GM18520 (cell line): ENCODE data around the gene ZNF783.
"Not testable (repeated sequence)": the region's sequence is repeated elsewhere in the genome, so short reads cannot be mapped to it uniquely, and the experiment has no call there.

Source experiments
- ATAC-seq: cut with Tn5 transposase; IDR thresholded peaks from one replicate; pipeline ENCODE4 v1.9.1; 2021; ENCODE audit not compliant: unreplicated experiment

ZNF783 gene

GRCh38 chr7:149297034-149297755 is 35.2 kb downstream of the ZNF783 start:
- ATAC-seq: no peak

- ATAC-seq: no peak
These were observed 38.8 kb downstream of the ZNF783 start for GRCh38 chr7:149300620-149301285.

DNA sequence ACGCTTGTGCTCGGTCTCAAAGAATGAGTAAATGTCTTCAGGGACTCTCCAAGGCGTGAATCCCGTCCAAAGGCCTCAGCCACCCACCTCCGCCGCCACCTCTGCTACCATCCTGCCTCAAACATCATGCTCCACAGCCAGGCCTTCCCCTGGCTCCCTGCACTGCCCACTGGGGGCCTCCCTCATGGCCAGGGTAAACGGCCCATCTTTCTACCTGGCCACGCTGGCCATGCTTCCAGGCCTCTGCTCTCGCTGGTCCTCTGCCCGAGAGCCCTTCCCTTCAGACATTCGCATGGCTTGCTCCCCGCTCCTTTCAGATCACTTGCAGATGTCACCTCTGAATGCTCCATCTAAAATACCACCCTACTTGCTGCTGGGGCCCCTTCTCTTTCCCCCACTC is 40.2 kb downstream of the ZNF783 start:
- no peak for ATAC-seq

- no peak for ATAC-seq
These were observed 40.9 kb downstream of the ZNF783 start for GRCh38 chr7:149302865-149303264.

- ATAC-seq: no peak
These were observed 42.0 kb downstream of the ZNF783 start for GRCh38 chr7:149304006-149304405.

DNA sequence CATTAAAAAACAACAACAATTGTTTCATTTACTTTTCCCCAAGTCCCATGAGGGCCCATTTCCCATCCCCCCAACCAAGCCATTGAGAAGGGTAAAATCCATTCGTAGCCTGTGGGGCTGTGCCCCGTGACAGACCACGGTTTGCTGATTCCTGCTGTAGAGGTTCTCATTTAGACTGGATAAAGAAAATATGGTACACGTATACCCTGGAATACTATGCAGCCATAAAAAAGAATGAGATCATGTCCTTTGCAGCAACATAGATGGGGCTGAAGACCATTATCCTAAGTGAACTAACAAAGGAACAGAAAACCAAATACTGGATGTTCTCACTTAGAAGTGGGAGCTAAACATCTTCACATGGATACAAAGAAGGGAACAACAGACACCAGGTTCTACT is 44.9 kb downstream of the ZNF783 start:
- ATAC-seq: no peak

GRCh38 chr7:149307775-149308501 is 45.9 kb downstream of the ZNF783 start:
- no peak for ATAC-seq

GRCh38 chr7:149310113-149310836 is 48.3 kb downstream of the ZNF783 start:
- no peak for ATAC-seq

GRCh38 chr7:149310990-149311573 is 49.1 kb downstream of the ZNF783 start:
- no peak for ATAC-seq

- ATAC-seq: no peak
These were observed 52.0 kb downstream of the ZNF783 start for GRCh38 chr7:149313981-149314380.

- no peak for ATAC-seq
These were observed 54.6 kb downstream of the ZNF783 start for GRCh38 chr7:149316606-149317005.

DNA sequence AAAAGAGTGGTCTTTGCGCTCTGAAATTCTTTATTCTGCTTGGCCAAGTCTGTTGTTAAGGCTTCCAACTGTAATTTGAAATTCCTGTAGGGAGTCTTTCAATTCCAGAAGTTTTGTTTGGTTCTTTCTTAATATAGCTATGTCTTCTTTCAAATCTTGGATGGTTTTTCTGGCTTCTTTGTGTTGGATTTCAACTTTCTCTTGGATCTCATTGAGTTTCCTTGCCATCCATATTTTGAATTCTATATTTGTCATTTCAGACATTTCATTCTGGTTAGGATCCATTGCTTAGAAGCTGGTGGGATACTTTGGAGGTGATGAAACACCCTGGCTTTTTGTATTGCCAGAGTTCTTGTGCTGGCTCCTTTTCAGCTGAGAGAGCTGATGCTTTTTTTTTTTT is 55.5 kb downstream of the ZNF783 start:
- no peak for ATAC-seq

DNA sequence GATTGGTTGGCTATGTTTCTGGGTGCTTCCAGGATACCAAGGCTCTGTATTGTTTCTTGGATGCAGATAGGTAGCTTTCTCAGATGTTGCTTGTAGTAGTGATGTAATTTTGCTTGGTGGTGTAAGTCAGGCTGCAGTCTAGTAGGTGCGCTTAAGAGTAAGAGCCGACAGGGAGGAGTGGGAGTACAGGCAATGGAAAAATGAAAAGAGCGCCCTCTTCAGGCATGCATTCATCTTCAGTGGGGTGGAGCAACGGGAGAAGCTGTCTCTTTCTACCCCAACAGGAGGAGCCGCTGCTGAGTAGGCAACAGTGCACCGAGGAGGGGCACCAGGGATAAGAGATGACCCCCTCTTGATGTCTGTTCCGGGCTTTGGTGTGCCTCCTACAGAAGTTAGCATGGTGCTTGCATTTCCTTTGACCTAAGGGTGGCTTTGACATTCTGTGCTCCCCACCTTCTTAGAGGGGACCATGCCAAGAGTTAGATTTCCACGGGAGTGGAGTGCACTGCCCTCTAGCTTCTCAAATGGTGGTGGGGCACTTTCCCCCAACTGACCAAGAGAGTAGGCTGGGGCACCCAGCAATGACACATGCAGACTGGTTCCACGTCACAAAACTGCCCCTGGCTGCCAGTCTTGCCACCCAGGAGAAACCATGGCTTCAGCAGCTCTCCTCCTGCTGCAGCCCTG is 56.1 kb downstream of the ZNF783 start:
- no peak for ATAC-seq

DNA sequence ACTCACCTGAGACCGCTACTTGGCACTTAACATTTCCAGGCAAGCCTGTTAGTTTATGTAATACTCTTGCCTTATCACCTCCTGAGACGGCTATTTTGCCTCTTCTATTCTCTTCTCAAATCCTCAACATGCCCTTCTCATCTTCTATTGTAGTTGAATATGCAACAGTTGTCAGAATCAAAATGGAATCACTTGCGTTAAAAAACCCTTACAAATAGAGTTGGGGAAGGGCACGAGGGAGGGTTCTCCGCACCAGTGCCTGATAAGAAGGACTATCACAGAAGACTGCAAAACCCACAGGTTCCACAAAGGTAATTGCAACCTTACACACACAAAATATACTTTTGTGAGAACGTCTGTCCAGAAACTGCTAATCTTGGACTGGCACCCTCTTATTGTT is 57.4 kb downstream of the ZNF783 start:
- ATAC-seq: no peak

DNA sequence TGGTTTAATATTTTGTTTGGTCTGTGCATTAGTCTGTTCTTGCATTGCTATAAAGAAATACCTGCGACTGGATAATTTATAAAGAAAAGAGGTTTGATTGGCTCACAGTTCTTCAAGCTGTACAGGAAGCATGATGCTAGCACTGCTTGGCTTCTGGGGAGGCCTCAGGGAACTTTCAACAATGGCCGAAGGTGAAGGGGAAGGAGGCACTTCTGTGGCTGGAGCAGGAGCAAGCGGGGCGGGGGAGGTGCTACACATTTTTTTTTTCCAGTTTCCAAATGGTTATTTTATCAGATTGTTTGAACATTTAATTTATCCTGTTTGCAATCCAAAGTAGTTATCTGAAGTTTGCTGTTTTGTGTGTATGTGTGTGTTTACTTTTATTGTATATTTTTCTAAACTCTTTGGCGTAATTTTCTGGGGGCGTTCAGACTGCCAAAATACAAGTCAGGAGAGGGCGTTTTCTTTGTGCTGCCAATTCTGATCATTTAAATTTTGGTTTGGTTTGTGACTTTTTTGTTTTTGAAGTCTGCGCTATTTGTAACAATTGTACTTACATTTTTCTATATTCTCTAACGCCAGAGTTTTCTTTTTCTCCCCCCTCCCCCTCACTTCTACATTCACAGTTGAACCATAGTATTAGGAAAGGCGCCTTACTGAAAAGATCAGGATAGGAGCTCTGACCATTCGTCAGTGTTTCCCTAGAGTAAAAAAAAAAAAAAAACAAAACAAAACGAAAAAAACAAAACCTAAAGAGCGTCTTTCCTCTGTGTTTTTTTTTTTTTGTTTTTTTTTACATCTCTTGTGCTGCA is 58.5 kb downstream of the ZNF783 start:
- ATAC-seq: no peak

- not testable (repeated sequence) for ATAC-seq
These were observed 59.3 kb downstream of the ZNF783 start for GRCh38 chr7:149321125-149321905.

GRCh38 chr7:149321978-149322541 is 60.1 kb downstream of the ZNF783 start:
- ATAC-seq: no peak

GRCh38 chr7:149322737-149323136 is 60.7 kb downstream of the ZNF783 start:
- ATAC-seq: no peak
